ENCODE results near the gene WDTC1. TPM values are rescaled to one million over a fixed set of nuclear protein-coding genes. Genes with fewer than 3 reads are reported as not detected.

WDTC1 gene
- polyA plus RNA-seq, 2 of the 4 experiments (the other 2 are of a cell fraction): 3.8 to 6.9 TPM

- H3K4me2 ChIP-seq: no peak overlapping the region
- no peak overlapping the region for H3K27ac ChIP-seq
- no peak for DNase-seq (ENCODE audit: low read depth in 1 of 2, low spot score in 1 of 2)
- ChIA-PET CTCF (interaction anchor here (0.9 to 10.6 kb wide), 23 partner anchors 11 to 463 kb away, joined by 3 to 215 read pairs (median 7); partner anchors contain the start of genes AHDC1, CD164L2, GPR3 and MAP3K6), POLR2A (no interaction called here)
- no peaks in the 10 kb centered on the region for H3K9me3 ChIP-seq
- FAIRE-seq: no peak
- no peak for TF ChIP-seq HMGXB4 (CRISPR knock-in tag; IDR thresholded peaks at IDR 0.05; ENCODE audit: borderline replicate concordance)
- no peak for ATAC-seq
- peaks cover 23% of the 10 kb centered on the region for H3K4me1 ChIP-seq
- WGBS (ENCODE audit: missing lambda C conversion rate): 72% methylated on average over 10 of the region's 10 CpGs
- no peak overlapping the region for H3K4me3 ChIP-seq
Measured at GRCh38 chr1:27301582-27302199, 67.3 kb downstream of the WDTC1 start.

DNA sequence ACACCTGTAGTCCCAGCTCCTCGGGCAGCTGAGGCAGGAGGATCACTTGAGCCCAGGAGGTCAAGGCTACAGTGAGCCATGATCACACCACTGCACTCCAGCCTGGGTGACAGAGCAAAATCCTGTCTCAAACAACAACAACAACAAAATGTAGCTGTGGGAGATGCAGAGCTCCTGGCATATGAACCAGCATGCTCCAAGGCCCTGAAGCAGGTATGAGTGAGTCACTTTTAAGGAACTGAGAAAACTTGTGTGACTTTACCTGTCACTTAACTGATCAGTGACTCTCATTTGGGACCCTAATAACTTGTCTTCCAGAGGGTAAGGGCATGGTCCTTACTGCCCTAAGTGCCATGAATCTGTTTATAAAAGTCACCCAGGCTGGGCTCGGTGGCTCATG lies 68.2 kb downstream of the WDTC1 start:
- CTCF ChIA-PET: interaction anchor here (0.8 to 10.6 kb wide), 12 partner anchors 10 to 358 kb away, joined by 3 to 215 read pairs (median 28); partner anchors contain the start of genes AHDC1, CD164L2, GPR3 and SYTL1

DNA sequence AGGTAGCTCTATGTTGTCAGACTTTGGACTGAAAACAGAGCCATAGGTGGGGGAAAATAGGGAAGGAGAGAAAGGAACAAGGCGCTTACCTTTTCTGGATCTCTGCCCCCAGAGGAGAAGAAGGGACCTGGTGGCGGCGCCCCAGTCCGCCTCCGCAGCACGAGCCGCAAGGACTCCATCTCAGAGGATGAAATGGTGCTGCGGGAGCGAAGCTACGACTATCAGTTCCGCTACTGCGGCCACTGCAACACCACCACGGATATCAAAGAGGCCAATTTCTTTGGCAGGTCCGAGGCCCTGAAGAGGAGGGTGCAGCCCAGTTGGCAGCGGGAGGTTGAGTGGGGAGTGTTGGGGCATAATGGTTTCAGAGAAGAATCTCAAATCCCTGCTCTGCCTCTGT lies 69.1 kb downstream of the WDTC1 start:
- ATAC-seq (no peak), DNase-seq (ENCODE audit: low read depth in 1 of 2, low spot score in 1 of 2) (no peak), FAIRE-seq (no peak)
- no peak overlapping the region for H3K27ac ChIP-seq
- no peak overlapping the region for H3K4me2 ChIP-seq
- ChIA-PET POLR2A (no interaction called here), CTCF (interaction anchor here (1.6 to 10.6 kb wide), 4 partner anchors 30 to 304 kb away, joined by 3 to 215 read pairs (median 118); partner anchors contain the start of genes AHDC1, CD164L2 and GPR3)
- H3K4me1 ChIP-seq: peaks cover 22% of the 10 kb centered on the region
- 92% methylated on average over 14 of the region's 15 CpGs for whole genome bisulfite sequencing (ENCODE audit: missing lambda C conversion rate)
- no peaks in the 10 kb centered on the region for H3K9me3 ChIP-seq
- no peak overlapping the region for H3K4me3 ChIP-seq
- TF ChIP-seq, protein P1, sequence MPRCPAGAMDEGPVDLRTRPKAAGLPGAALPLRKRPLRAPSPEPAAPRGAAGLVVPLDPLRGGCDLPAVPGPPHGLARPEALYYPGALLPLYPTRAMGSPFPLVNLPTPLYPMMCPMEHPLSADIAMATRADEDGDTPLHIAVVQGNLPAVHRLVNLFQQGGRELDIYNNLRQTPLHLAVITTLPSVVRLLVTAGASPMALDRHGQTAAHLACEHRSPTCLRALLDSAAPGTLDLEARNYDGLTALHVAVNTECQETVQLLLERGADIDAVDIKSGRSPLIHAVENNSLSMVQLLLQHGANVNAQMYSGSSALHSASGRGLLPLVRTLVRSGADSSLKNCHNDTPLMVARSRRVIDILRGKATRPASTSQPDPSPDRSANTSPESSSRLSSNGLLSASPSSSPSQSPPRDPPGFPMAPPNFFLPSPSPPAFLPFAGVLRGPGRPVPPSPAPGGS (IDR thresholded peaks at IDR 0.05): no peak
- TF ChIP-seq, protein P2, sequence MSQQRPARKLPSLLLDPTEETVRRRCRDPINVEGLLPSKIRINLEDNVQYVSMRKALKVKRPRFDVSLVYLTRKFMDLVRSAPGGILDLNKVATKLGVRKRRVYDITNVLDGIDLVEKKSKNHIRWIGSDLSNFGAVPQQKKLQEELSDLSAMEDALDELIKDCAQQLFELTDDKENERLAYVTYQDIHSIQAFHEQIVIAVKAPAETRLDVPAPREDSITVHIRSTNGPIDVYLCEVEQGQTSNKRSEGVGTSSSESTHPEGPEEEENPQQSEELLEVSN (IDR thresholded peaks at IDR 0.05; ENCODE audit: borderline replicate concordance, low read depth): no peak
- no peak for TF ChIP-seq HDAC2 (IDR thresholded peaks at IDR 0.05)
- no peak for TF ChIP-seq EHF (CRISPR knock-in tag; IDR thresholded peaks at IDR 0.05)
- no peak for TF ChIP-seq JUN (IDR thresholded peaks at IDR 0.05)
- no peak for TF ChIP-seq RAD21 (conservative IDR thresholded peaks at IDR 0.05 in 1 of 2, IDR thresholded peaks at IDR 0.05 in 1 of 2)
- TF ChIP-seq ZFP36 (IDR thresholded peaks at IDR 0.05; ENCODE audit: borderline replicate concordance, partially characterized antibody): no peak
- TF ChIP-seq MAZ (IDR thresholded peaks at IDR 0.05; ENCODE audit: borderline replicate concordance, low read depth, low read length): no peak
- TF ChIP-seq TFCP2L1 (CRISPR knock-in tag; IDR thresholded peaks at IDR 0.05): no peak
- no peak for TF ChIP-seq RARB (CRISPR knock-in tag; IDR thresholded peaks at IDR 0.05)
- TF ChIP-seq USF2 (IDR thresholded peaks at IDR 0.05): no peak

More for the DNA sequence above, 68.2 kb downstream of the WDTC1 start:
- FAIRE-seq: no peak
- 78% methylated on average over 2 of the region's 2 CpGs for WGBS (ENCODE audit: missing lambda C conversion rate)
- no peak overlapping the region for H3K27ac ChIP-seq
- no peak overlapping the region for H3K4me3 ChIP-seq
- peaks cover 23% of the 10 kb centered on the region for H3K4me1 ChIP-seq
- no peaks in the 10 kb centered on the region for H3K9me3 ChIP-seq
- ATAC-seq: no peak
- TF ChIP-seq HEYL (CRISPR knock-in tag; IDR thresholded peaks at IDR 0.05) (no peak), ZFP36 (IDR thresholded peaks at IDR 0.05; ENCODE audit: borderline replicate concordance, partially characterized antibody) (no peak), EHF (CRISPR knock-in tag; IDR thresholded peaks at IDR 0.05) (no peak), CEBPB (IDR thresholded peaks at IDR 0.05) (no peak), REST (IDR thresholded peaks at IDR 0.05) (no peak), RFX5 (IDR thresholded peaks at IDR 0.05) (no peak), ZC3H11A (IDR thresholded peaks at IDR 0.05) (no peak), NPAS2 (CRISPR knock-in tag; IDR thresholded peaks at IDR 0.05; ENCODE audit: borderline replicate concordance) (no peak), MAZ (IDR thresholded peaks at IDR 0.05; ENCODE audit: borderline replicate concordance, low read depth, low read length) (no peak), FOXS1 (CRISPR knock-in tag; IDR thresholded peaks at IDR 0.05) (no peak), SREBF2 (IDR thresholded peaks at IDR 0.05) (no peak)
- TF ChIP-seq, protein P1 (IDR thresholded peaks at IDR 0.05): no peak
- no peak overlapping the region for H3K4me2 ChIP-seq
- DNase-seq (ENCODE audit: low read depth in 1 of 2, low spot score in 1 of 2): no peak
- POLR2A ChIA-PET: no interaction called here

Measured in A549 (cell line).